ENCODE measurements around the gene STARD3.
"Not testable (repeated sequence)": the region's sequence is repeated elsewhere in the genome, so short reads cannot be mapped to it uniquely, and the experiment has no call there.

The STARD3 gene

GRCh38 chr17:39636927-39637736 is at the start of gene STARD3:
Gene STARD3 (plus strand): TSS chr17:39637144. CDS start chr17:39653532, 16,388 bp downstream.
- peak; percentile 87 to 99 (median 93) for DNase-seq
- intact Hi-C loops (cut with DNase I) = loop anchor here (5.0 kb wide), 1 partner anchor 115 kb away; no protein-coding TSS in a partner anchor

- intact Hi-C loops (cut with DNase I) = not testable (repeated sequence)
Measured at GRCh38 chr17:39590180-39590579, 46.8 kb upstream of the STARD3 start.

GRCh38 chr17:39591958-39592954 is 44.7 kb upstream of the STARD3 start:
- intact Hi-C loops (cut with DNase I) = no loop called here
- DNase-seq = peak in 8 of 10 donors; percentile 64 to 96 (median 72)

More at GRCh38 chr17:39590180-39590579, 46.8 kb upstream of the STARD3 start:
- DNase-seq = not testable (repeated sequence)

GRCh38 chr17:39593371-39593770 is 43.6 kb upstream of the STARD3 start:
- intact Hi-C loops (cut with DNase I) = no loop called here
- DNase-seq = peak in 1 of 10 donors; percentile 34

GRCh38 chr17:39595294-39595693 is 41.6 kb upstream of the STARD3 start:
- intact Hi-C loops (cut with DNase I) = no loop called here
- peak in 1 of 10 donors; percentile 53 for DNase-seq

- DNase-seq = peak in 1 of 10 donors; percentile 55
- intact Hi-C loops (cut with DNase I) = no loop called here
Measured at GRCh38 chr17:39595928-39596510, 40.9 kb upstream of the STARD3 start.

- DNase-seq = peak in 1 of 10 donors; percentile 79
- intact Hi-C loops (cut with DNase I) = no loop called here
Measured at GRCh38 chr17:39596543-39597267, 40.2 kb upstream of the STARD3 start.

GRCh38 chr17:39597372-39598046 is 39.4 kb upstream of the STARD3 start:
- intact Hi-C loops (cut with DNase I) = no loop called here
- peak in 1 of 10 donors; percentile 56 for DNase-seq

- intact Hi-C loops (cut with DNase I) = no loop called here
- peak in 1 of 10 donors; percentile 66 for DNase-seq
Measured at GRCh38 chr17:39598047-39598481, 38.9 kb upstream of the STARD3 start.

GRCh38 chr17:39598630-39599003 is 38.3 kb upstream of the STARD3 start:
- intact Hi-C loops (cut with DNase I) = no loop called here
- DNase-seq = peak in 2 of 10 donors; percentile 80 to 89

GRCh38 chr17:39599004-39599664 is 37.8 kb upstream of the STARD3 start:
- DNase-seq = peak in 1 of 10 donors; percentile 41
- intact Hi-C loops (cut with DNase I) = no loop called here

- peak in 1 of 10 donors; percentile 53 for DNase-seq
- intact Hi-C loops (cut with DNase I) = no loop called here
Measured at GRCh38 chr17:39599665-39600231, 37.2 kb upstream of the STARD3 start.

GRCh38 chr17:39600288-39600996 is 36.5 kb upstream of the STARD3 start:
- peak in 1 of 10 donors; percentile 41 for DNase-seq
- intact Hi-C loops (cut with DNase I) = no loop called here

GRCh38 chr17:39600997-39601597 is 35.8 kb upstream of the STARD3 start:
- DNase-seq = peak in 1 of 10 donors; percentile 36
- intact Hi-C loops (cut with DNase I) = no loop called here

GRCh38 chr17:39601758-39602532 is 35.0 kb upstream of the STARD3 start:
- intact Hi-C loops (cut with DNase I) = no loop called here
- peak in 1 of 10 donors; percentile 25 for DNase-seq

- intact Hi-C loops (cut with DNase I) = no loop called here
- DNase-seq = peak in 1 of 10 donors; percentile 24
Measured at GRCh38 chr17:39602533-39603303, 34.2 kb upstream of the STARD3 start.

All from posterior cingulate gyrus (tissue), 11 donors.